ENCODE measurements around the gene ANP32D. TPM values are rescaled to one million over a fixed set of nuclear protein-coding genes. Genes with fewer than 3 reads are reported as not detected.
"Not testable (repeated sequence)": the region's sequence is repeated elsewhere in the genome, so short reads cannot be mapped to it uniquely, and the experiment has no call there.

ANP32D gene
- total and polyA plus RNA-seq, 4 donors = 0.20 to 0.30 (median 0.23) TPM; not detected in 1

DNA sequence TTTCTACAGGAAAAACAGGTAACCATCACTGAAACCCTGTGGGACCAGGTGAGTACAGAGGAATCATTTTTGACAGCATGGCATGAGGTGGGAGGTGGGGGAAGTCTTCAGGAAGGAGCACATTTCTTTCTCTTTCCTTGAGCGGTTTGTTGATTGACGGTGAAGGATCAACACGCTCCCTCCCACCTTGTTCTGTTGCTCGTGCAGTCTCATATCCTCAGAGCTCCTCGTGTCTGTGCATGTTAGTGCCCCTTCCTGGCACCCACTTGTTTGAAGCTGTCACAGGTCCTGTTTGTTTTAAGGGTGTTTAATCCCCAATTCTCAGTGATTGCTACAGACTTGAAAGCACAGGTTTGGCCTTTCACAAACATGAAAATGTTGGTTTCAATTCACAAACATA is 14.3 kb downstream of the ANP32D start:
- Histone ChIP-seq H3K27me3 (ENCODE audit: control insufficient read depth, insufficient read depth, low read length) (no peaks in the 10 kb centered on the region), H3K36me3 (ENCODE audit: control insufficient read depth, insufficient read depth, low read length) (no peaks in the 10 kb centered on the region), H3K4me1 (ENCODE audit: control insufficient read depth, insufficient read depth, low read length) (no peaks in the 10 kb centered on the region), H3K4me3 (ENCODE audit: low read depth, low read length) (no peak overlapping the region), H3K27ac (ENCODE audit: low read depth, low read length) (no peak overlapping the region), H3K9me3 (ENCODE audit: control insufficient read depth, insufficient read depth, low read length) (no peaks in the 10 kb centered on the region)
- WGBS (ENCODE audit: insufficient coverage) = no CpG with 5 or more reads among the region's 5 CpGs
- DNase-seq (ENCODE audit: low read depth in 4 of 6, low spot score in 6 of 6) = no peak

DNA sequence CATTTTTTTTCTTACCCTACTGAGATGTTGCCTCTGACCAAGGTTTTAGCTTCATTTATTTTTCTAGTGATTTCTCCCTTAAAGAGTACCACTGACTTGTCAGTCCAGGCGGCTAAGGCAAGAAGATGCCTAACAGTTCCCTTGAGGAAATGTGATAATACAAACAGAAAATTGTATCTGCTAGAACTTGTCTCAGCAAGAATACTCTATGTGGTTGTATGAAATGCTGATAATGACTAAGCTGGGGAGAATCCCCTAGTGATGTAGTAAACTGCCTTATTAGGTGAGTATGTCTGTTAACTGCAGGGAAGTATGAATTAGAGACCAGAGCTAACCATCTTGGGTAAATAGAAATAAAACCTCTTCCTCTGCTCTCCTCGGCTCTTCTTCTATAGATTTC is 16.7 kb downstream of the ANP32D start:
- H3K9me3 ChIP-seq (ENCODE audit: control insufficient read depth, insufficient read depth, low read length) = no peaks in the 10 kb centered on the region
- H3K4me3 ChIP-seq (ENCODE audit: low read depth, low read length) = no peak overlapping the region
- no peaks in the 10 kb centered on the region for H3K4me1 ChIP-seq (ENCODE audit: control insufficient read depth, insufficient read depth, low read length)
- WGBS (ENCODE audit: insufficient coverage) = 40% methylated on average over 1 of the region's 2 CpGs
- H3K36me3 ChIP-seq (ENCODE audit: control insufficient read depth, insufficient read depth, low read length) = no peaks in the 10 kb centered on the region
- H3K27ac ChIP-seq (ENCODE audit: low read depth, low read length) = no peak overlapping the region
- DNase-seq (ENCODE audit: low read depth in 4 of 6, low spot score in 6 of 6) = peak in 1 of 6 donors; percentile 3
- no peaks in the 10 kb centered on the region for H3K27me3 ChIP-seq (ENCODE audit: control insufficient read depth, insufficient read depth, low read length)

DNA sequence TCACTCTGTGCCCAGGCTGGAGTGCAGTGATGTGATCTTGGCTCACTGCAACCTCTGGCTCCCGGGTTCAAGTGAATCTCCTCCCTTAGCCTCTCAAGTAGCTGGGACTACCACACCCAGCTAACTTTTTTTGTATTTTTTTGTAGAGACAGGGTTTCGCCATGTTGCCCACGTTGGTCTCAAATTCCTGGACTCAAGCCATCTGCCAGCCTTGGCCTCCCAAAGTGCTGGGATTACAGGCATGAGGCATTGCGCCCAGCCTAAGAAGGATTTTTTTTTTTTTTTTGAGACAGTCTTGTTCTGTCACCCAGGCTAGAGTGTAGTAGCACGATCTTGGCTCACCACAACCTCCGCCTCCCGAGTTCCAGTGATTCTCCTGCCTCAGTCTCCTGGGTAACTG is 17.1 kb downstream of the ANP32D start:
- not testable (repeated sequence) for DNase-seq (ENCODE audit: low read depth in 4 of 6, low spot score in 6 of 6); H3K9me3 ChIP-seq (ENCODE audit: control insufficient read depth, insufficient read depth, low read length); H3K4me3 ChIP-seq (ENCODE audit: low read depth, low read length); H3K27ac ChIP-seq (ENCODE audit: low read depth, low read length); H3K27me3 ChIP-seq (ENCODE audit: control insufficient read depth, insufficient read depth, low read length); H3K36me3 ChIP-seq (ENCODE audit: control insufficient read depth, insufficient read depth, low read length); H3K4me1 ChIP-seq (ENCODE audit: control insufficient read depth, insufficient read depth, low read length)
- WGBS (ENCODE audit: insufficient coverage) = 90% methylated on average over 6 of the region's 7 CpGs

DNA sequence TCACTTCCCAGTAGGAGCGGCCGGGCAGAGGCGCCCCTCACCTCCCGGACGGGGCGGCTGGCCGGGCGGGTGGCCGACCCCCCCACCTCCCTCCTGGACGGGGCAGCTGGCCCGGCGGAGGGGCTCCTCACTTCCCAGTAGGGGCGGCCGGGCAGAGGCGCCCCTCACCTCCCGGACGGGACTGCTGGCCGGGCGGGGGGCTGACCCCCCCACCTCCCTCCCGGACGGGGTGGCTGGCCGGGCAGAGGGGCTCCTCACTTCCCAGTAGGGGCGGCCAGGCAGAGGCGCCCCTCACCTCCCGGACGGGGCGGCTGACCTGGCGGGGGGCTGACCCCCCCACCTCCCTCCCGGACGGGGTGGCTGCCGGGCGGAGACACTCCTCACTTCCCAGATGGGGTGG is 27.9 kb downstream of the ANP32D start:
- H3K27ac ChIP-seq (ENCODE audit: low read depth, low read length); H3K4me1 ChIP-seq (ENCODE audit: control insufficient read depth, insufficient read depth, low read length); H3K9me3 ChIP-seq (ENCODE audit: control insufficient read depth, insufficient read depth, low read length); H3K36me3 ChIP-seq (ENCODE audit: control insufficient read depth, insufficient read depth, low read length); DNase-seq (ENCODE audit: low read depth in 4 of 6, low spot score in 6 of 6); H3K27me3 ChIP-seq (ENCODE audit: control insufficient read depth, insufficient read depth, low read length); H3K4me3 ChIP-seq (ENCODE audit: low read depth, low read length): not testable (repeated sequence)
- 95% methylated on average over 7 of the region's 32 CpGs for WGBS (ENCODE audit: insufficient coverage)

DNA sequence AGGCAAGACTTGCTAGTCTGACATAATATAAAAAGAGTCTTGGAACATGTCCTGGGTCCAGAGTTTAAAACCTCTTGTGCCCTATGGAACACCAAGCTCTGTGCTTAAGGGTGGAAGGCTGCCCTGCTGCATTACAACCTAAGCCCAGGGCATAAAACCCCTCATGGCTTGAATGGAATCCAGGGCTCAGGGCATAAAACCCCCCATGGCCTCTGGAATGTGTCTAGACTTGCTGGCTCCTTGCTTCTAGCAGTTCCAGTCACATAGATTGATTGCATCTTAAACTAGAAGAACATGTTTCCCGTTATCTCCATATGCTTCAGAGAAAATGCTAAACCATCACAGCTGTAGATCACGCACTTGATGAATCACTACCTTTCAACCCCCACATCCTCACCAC is 34.5 kb downstream of the ANP32D start:
- not testable (repeated sequence) for H3K36me3 ChIP-seq (ENCODE audit: control insufficient read depth, insufficient read depth, low read length); H3K9me3 ChIP-seq (ENCODE audit: control insufficient read depth, insufficient read depth, low read length); DNase-seq (ENCODE audit: low read depth in 4 of 6, low spot score in 6 of 6); H3K4me3 ChIP-seq (ENCODE audit: low read depth, low read length); H3K4me1 ChIP-seq (ENCODE audit: control insufficient read depth, insufficient read depth, low read length); H3K27me3 ChIP-seq (ENCODE audit: control insufficient read depth, insufficient read depth, low read length); H3K27ac ChIP-seq (ENCODE audit: low read depth, low read length)
- WGBS (ENCODE audit: insufficient coverage) = 77% methylated on average over 2 of the region's 2 CpGs

DNA sequence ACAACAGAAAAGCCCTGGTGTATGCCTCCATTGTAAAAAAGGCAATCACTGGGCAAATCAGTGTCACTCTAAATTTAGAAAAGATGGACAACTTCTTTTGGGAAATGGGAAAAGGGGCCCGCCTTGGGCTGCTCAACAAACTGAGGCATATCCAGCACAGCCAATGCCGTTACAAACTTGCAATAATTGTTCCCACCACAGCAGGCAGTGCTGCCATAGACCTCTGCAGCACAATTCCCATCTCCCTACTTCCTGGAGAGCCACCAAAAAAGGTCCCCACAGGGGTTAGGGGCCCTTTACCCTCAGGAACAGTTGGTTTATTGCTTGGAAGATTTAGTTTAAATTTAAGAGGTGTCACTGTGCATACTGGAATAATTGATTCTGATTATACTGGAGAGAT is 36.6 kb downstream of the ANP32D start:
- Histone ChIP-seq H3K27me3 (ENCODE audit: control insufficient read depth, insufficient read depth, low read length) (no peaks in the 10 kb centered on the region), H3K9me3 (ENCODE audit: control insufficient read depth, insufficient read depth, low read length) (peaks cover 3% of the 10 kb centered on the region), H3K36me3 (ENCODE audit: control insufficient read depth, insufficient read depth, low read length) (no peaks in the 10 kb centered on the region), H3K4me3 (ENCODE audit: low read depth, low read length) (no peak overlapping the region), H3K27ac (ENCODE audit: low read depth, low read length) (no peak overlapping the region), H3K4me1 (ENCODE audit: control insufficient read depth, insufficient read depth, low read length) (no peaks in the 10 kb centered on the region)
- no peak for DNase-seq (ENCODE audit: low read depth in 4 of 6, low spot score in 6 of 6)
- WGBS (ENCODE audit: insufficient coverage) = 47% methylated on average over 2 of the region's 2 CpGs

DNA sequence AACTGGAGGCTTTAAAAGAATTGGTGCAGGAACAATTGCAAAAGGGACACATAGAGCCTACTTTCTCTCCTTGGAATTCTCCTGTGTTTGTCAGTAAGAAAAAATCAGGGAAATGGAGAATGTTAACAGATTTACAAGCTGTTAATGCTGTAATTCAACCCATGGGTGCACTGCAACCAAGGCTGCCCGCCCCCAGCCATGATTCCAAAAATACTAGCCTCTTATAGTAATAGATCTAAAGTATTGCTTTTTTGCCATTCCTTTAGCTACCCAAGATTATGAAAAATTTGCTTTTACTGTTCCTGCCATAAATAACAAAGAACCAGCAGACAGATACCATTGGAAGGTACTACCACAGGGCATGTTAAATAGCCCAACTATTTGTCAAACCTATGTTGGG is 37.8 kb downstream of the ANP32D start:
- Histone ChIP-seq H3K36me3 (ENCODE audit: control insufficient read depth, insufficient read depth, low read length) (no peaks in the 10 kb centered on the region), H3K27me3 (ENCODE audit: control insufficient read depth, insufficient read depth, low read length) (no peaks in the 10 kb centered on the region), H3K4me1 (ENCODE audit: control insufficient read depth, insufficient read depth, low read length) (no peaks in the 10 kb centered on the region), H3K27ac (ENCODE audit: low read depth, low read length) (no peak overlapping the region), H3K9me3 (ENCODE audit: control insufficient read depth, insufficient read depth, low read length) (peaks cover 3% of the 10 kb centered on the region), H3K4me3 (ENCODE audit: low read depth, low read length) (no peak overlapping the region)
- no peak for DNase-seq (ENCODE audit: low read depth in 4 of 6, low spot score in 6 of 6)
- WGBS (ENCODE audit: insufficient coverage) = no CpG with 5 or more reads among the region's 1 CpG

DNA sequence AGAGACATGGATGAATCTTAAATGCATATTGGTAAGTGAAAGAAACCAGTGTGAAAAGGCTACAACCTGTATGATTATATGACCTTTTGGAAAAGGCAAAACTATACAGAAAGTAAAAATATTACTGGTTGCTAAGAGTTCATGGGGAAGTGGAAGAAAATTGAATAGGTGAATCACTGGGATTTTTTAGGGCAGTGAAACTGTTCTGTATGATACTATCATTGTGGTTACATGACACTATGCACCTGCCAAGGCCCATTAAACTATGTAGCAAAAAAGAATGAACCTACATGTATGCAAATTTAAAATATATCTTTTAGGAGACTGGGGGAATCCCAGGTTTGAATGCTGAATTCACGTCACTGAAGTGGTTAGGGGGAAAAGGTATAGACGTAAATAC is 40.5 kb downstream of the ANP32D start:
- Histone ChIP-seq H3K36me3 (ENCODE audit: control insufficient read depth, insufficient read depth, low read length) (no peaks in the 10 kb centered on the region), H3K4me3 (ENCODE audit: low read depth, low read length) (no peak overlapping the region), H3K9me3 (ENCODE audit: control insufficient read depth, insufficient read depth, low read length) (peaks cover 3% of the 10 kb centered on the region), H3K27me3 (ENCODE audit: control insufficient read depth, insufficient read depth, low read length) (no peaks in the 10 kb centered on the region), H3K27ac (ENCODE audit: low read depth, low read length) (no peak overlapping the region), H3K4me1 (ENCODE audit: control insufficient read depth, insufficient read depth, low read length) (no peaks in the 10 kb centered on the region)
- no peak for DNase-seq (ENCODE audit: low read depth in 4 of 6, low spot score in 6 of 6)
- 79% methylated on average over 2 of the region's 2 CpGs for WGBS (ENCODE audit: insufficient coverage)

DNA sequence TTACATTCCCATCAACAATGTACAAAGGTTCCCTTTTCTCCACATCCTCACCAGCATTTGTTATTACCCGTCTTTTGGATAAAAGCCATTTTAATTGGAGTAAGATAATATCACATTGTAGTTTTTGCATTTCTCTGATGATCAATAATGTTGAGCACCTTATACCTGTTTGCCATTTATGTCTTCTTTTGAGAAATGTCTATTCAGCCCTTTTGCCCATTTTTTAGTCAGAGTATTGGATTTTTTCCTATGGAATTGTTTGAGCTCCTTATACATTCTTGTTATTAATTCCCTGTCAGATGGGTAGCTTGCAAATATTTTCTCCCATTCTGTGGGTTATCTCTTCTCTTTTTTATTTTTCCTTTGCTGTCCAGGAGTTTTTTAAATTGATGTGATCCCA is 42.4 kb downstream of the ANP32D start:
- no CpG with 5 or more reads among the region's 1 CpG for WGBS (ENCODE audit: insufficient coverage)
- H3K4me1 ChIP-seq (ENCODE audit: control insufficient read depth, insufficient read depth, low read length) = no peaks in the 10 kb centered on the region
- DNase-seq (ENCODE audit: low read depth in 4 of 6, low spot score in 6 of 6) = no peak
- no peak overlapping the region for H3K4me3 ChIP-seq (ENCODE audit: low read depth, low read length)
- peaks cover 3% of the 10 kb centered on the region for H3K9me3 ChIP-seq (ENCODE audit: control insufficient read depth, insufficient read depth, low read length)
- no peaks in the 10 kb centered on the region for H3K36me3 ChIP-seq (ENCODE audit: control insufficient read depth, insufficient read depth, low read length)
- H3K27me3 ChIP-seq (ENCODE audit: control insufficient read depth, insufficient read depth, low read length) = no peaks in the 10 kb centered on the region
- no peak overlapping the region for H3K27ac ChIP-seq (ENCODE audit: low read depth, low read length)

DNA sequence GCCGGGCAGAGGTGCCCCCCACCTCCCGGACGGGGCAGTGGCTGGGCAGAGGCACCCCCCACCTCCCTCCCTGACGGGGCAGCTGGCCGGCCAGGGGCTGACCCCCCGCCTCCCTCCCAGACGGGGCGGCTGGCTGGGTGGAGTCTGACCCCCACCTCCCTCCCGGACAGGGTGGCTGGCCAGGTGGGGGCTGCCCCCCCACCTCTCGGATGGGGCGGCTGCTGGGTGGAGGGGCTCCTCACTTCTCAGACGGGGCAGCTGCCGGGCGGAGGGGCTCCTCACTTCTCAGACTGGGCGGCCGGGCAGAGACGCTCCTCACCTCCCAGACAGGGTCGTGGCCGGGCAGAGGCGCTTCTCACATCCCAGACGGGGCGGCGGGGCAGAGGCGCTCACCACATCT is 48.0 kb downstream of the ANP32D start:
- DNase-seq (ENCODE audit: low read depth in 4 of 6, low spot score in 6 of 6); H3K27ac ChIP-seq (ENCODE audit: low read depth, low read length); H3K36me3 ChIP-seq (ENCODE audit: control insufficient read depth, insufficient read depth, low read length); H3K9me3 ChIP-seq (ENCODE audit: control insufficient read depth, insufficient read depth, low read length); H3K4me3 ChIP-seq (ENCODE audit: low read depth, low read length); H3K27me3 ChIP-seq (ENCODE audit: control insufficient read depth, insufficient read depth, low read length); H3K4me1 ChIP-seq (ENCODE audit: control insufficient read depth, insufficient read depth, low read length): not testable (repeated sequence)
- 93% methylated on average over 17 of the region's 24 CpGs for WGBS (ENCODE audit: insufficient coverage)

All from spinal cord (tissue), 10 donors.